ENCODE data around the gene FAM222B.

GRCh38 chr17:28873839-28874238, 31.2 kb upstream of the FAM222B start:
- TF ChIP-seq CTCF (conservative IDR thresholded peaks at IDR 0.05; ENCODE audit: low read length) = no peak
- TF ChIP-seq EZH2phosphoT487 (IDR thresholded peaks at IDR 0.05; ENCODE audit: borderline replicate concordance, low read depth, low read length) = no peak
